GDM1 (cell line): ENCODE measurements around the gene CNN2.

Experiments
- DNase-seq: peaks from one replicate; lab custom pipeline; 2025; lab: John Stamatoyannopoulos, UW

CNN2 gene

DNA sequence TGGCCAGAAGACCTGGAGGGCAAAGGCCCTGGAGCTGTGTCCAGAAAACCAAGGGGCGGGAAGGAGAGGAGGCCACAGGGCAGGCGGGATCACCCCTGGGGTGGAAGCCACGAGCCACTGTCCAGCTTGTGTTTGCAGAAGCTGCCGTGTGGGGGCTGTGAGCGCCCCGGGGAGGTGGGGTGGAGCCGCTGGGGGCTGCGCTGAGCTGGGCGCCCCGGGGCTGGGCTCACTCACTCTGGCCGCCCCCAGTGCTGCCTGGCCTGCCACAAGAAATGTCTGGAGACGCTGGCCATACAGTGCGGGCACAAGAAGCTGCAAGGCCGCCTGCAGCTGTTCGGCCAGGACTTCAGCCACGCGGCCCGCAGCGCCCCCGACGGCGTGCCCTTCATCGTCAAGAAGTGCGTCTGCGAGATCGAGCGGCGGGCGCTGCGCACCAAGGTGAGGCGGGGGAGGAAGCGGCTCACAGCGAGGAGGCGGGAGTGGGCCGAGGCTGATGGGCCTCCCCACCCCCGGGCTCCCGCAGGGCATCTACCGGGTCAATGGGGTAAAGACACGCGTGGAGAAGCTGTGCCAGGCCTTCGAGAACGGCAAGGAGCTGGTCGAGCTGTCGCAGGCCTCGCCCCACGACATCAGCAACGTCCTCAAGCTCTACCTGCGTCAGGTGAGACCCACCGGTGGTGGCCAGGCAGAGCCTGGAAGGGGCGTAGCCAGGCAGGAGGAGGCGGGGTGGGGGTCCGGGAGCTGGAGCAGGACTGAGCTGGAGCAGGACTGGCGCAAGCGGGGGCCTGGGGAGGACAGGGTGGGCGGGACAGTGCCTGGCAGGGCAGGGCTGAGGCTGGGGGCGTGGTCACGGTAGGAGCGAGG lies 55.1 kb downstream of the CNN2 start:
- DNase-seq = no peak

DNA sequence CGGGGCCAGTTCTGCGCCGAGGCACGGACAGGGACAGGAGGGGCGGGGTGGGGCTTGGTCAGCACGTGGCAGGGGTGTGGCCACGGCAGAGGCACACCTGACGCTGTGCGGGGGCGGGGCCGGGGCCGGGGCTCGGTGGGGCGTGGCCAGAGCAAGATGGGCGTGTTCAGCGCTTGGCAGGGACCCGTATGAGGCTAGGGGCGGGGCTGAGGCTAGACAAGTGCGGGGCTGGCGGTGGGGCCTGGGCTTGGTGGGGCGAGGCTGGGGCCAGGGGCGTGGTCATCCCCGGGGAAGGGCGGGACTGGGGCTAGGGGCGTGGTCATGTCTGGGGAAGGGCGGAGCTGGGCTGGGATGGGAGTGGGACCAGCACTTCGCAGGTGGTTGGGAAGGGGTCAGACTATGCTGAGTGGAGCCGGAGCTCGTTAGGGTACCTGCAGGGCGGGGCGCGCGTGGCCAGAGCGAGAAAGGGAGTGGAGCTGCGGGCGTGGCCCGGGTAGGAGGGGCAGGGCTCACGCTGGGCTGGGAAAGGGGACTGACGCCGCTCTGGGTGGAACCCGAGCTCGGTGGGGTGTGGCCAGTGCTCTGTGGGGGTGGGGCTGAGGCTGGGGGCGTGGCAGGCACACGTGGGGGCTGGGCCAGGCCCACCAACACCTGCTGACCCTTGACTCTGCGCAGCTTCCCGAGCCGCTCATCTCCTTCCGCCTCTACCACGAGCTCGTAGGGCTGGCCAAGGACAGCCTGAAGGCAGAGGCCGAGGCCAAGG lies 55.9 kb downstream of the CNN2 start:
- DNase-seq = peak; percentile 18

DNA sequence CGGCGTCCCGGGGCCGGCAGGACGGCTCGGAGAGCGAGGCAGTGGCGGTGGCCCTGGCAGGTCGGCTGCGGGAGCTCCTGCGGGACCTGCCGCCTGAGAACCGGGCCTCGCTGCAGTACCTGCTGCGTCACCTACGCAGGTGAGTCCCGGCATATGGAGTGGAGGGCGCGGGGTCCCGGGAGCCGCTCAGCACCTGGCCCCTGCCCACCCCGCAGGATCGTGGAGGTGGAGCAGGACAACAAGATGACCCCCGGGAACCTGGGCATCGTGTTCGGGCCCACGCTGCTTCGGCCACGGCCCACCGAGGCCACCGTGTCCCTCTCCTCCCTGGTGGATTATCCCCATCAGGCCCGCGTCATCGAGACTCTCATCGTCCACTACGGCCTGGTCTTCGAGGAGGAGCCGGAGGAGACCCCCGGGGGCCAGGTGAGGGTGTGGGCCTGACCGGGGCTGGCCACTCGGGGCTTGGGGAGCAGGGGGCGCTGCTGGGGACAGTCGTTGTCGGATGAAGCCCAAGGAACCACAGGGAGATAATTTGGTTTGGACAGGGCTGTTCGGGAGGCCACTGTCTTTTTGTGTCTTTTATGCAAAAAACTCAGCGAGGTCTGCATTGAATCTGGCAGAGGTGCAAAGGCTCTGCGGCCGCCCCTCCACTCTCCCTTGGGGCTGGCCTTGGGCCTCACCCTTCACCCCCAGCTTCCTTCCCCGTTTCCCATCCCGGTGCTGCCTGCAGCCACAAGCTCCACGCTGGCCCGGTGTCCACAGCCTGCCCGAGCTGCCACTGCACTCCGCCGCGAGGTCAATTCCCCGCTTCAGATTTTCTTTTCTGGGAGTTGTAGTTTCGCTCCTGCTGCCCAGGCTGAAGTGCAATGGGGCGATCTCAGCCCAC lies 56.8 kb downstream of the CNN2 start:
- no peak for DNase-seq

DNA sequence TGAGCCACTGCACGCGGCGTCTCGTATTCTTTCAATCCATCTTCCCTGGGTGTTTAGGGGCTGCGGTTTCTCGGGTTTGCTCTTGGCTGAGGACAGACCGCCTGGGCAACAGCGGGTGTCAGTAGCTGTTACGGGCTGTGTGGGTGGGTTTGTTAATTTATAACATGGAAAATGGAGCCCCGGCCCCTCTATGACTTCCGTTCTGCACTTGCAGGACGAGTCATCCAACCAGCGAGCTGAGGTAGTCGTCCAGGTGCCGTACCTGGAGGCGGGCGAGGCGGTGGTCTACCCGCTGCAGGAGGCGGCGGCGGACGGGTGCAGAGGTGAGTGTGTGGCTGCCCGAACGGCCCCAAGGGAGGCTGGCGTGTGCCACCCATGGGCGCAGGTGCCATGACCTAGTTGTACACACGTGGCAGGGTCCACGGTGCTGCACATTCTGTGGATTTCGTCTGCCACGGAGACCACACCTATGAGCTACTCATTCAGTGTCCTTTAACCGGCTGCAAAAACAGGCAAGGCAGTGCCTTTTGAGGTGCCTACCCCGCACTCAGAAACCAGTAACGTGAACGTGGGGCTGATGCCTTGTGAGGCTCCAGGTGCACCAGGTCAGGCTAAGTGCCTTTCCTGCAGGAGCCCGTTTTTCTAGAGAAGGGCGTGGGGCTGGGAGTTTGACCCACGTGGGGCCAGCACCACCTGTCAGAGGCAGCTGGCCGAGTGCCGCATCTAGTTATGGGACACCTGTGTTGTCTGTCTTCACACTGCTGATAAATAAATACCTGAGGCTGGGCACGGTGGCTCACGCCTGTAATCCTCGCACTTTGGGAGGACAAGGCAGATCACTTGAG lies 57.8 kb downstream of the CNN2 start:
- no peak for DNase-seq

DNA sequence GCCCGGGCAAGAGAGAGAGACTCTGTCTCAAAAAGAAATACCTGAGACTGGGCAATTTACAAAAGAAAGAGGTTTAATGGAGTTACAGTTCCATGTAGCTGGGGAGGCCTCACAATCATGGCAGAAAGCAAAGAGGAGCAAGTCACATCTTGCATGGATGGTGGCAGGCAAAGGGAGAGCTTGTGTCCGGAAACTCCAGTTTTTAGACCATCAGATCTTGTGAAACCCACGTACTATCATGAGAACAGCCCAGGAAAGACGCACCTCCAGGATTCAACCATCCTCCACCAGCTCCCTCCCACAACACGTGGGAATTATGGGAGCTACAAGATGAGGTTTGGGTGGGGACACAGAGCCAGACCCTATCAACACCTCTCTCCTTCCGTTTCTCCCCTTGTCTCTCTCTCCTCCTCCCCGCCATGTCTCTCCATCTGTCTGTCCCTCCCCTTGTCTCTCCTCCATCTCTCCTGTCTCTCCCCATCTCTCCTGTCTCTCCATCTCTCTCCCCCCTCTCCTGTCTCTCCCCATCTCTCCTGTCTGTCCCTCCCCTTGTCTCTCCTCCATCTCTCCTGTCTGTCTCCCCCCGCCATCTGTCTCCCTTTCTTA lies 58.7 kb downstream of the CNN2 start:
- no peak for DNase-seq

DNA sequence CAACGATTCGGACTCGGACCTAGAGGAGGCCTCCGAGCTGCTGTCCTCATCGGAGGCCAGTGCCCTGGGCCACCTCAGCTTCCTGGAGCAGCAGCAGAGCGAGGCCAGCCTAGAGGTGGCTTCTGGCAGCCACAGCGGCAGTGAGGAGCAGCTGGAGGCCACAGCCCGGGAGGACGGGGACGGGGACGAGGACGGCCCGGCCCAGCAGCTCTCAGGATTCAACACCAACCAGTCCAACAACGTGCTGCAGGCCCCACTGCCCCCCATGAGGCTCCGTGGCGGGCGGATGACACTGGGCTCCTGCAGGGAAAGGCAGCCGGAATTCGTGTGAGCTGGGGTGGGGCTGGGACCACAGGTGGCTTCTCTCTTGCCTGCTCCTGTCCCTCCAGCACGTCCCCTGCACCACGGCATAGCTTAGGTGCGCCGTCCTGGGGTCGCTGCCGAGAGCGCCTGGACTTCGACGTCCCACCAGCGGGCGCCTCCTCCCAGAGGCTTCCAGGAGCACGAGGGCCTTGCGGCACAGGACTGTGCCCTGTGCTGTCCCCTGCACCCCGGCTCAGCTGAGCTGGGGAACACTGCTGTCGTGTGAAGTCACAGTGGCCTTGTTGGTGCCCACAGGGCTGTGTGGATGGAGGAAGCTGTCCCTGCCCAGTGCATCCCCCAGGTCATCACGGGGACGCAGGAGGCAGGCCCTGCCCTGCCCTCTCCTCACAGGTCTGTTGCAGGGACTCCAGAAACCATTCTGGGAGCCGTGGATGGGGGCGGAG lies 59.5 kb downstream of the CNN2 start:
- DNase-seq = no peak

DNA sequence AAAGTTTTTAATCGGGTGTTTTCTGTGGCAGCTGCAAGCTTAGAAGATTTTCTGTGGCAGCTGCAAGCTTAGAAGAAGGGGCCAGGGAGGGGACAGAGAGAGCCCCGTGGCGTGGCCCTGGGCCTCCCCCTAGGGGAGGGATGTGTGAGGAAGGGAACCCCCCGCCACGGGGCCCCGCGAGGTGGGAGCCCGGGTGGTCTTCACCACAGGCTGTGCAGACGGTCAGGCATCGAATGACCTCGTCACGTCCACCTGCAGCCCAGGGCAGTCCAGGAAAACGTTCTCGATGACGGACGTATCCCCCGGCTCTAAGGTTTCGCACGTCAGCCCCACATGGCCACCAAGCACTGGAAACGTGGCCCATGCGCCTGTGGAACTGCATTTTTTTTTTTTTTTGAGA lies 60.2 kb downstream of the CNN2 start:
- no peak for DNase-seq

DNA sequence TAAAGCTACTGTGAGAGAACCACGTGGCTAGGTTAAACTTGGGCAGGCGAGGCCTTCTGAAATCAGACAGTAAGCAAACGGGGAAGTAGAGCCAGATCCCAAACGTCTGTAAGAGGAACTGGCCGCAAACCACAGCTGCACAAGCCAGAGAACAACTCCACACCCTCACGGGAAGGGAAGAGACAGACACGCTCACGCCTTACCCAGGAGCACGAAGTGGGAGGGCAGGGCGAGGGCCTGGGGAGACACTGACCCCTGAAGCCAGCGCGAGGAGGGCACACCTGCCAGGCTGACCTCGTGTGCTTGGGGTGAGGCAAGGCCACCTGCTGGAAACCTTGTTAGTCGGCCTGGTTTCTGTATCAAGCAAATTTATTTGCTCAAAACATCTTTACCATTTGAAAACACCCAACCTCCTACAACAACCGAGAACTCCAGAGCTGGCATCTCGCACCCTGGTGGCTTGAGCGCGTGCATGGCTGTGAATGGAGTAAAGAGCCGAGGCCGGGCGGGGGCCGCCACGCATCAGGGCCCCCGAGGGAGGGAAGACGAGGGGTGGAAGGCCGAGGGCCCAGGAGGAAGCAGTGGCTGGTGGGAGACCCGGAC lies 61.5 kb downstream of the CNN2 start:
- peak; percentile 89 for DNase-seq

DNA sequence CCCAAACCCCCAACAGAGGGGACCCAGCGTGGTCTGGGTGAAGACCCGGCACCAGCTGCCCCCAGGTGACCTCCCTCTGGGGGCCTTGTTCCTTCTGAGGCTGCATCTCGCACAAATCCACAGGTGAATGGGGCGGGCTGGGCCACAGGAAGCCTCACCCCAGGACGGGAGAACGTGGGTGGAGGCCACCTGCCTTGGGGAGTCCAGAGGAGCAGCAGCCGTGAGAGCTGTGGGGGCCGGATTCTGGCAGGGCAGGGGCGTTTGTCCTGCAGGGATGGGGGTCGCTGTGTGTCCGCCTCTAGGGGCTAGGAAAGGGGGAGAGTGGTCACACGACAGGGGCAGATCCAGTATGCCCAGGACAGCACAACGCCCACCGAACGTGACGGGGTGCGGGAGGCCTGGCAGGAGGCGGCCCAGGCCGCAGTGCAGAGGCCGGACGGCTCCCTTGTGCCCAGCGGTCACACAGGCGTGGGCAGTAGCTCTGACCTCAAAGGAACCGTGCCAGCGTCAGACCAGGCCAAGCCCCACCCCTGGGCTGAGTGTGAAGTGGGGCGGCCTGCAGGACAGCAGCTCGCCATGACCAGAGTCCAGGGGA lies 62.1 kb downstream of the CNN2 start:
- DNase-seq = no peak
